ENCODE measurements around the gene ABCC1. TPM values are rescaled to one million over a fixed set of nuclear protein-coding genes. Genes with fewer than 3 reads are reported as not detected.
A peak's percentile ranks its signal among the peaks of the same experiment; 100 is the strongest.

The ABCC1 gene
- polyA plus RNA-seq, 3 donors, result 1.4 to 23.6 (median 3.0) TPM

GRCh38 chr16:16073891-16074881, 124.8 kb downstream of the ABCC1 start:
- Histone ChIP-seq H3K4me1 (ENCODE audit: control insufficient read depth in 1 of 2, insufficient read depth in 2 of 2, low read length in 2 of 2) (peaks cover 39 to 42% of the 10 kb centered on the region in 2 donors), H3K36me3 (replicated peaks in 1 of 2; ENCODE audit: control insufficient read depth in 1 of 2, insufficient read depth in 2 of 2, low read length in 2 of 2) (peaks cover 22 to 57% of the 10 kb centered on the region in 2 donors), H3K9me3 (replicated peaks in 1 of 2; ENCODE audit: control insufficient read depth in 1 of 2, insufficient read depth in 1 of 2, low read length in 2 of 2) (no peaks in the 10 kb centered on the region), H3K4me2 (replicated peaks; ENCODE audit: extremely low read depth, low read length, poor library complexity, severe bottlenecking) (peak overlapping the region; percentile 66), H3K27me3 (ENCODE audit: control insufficient read depth in 2 of 2, insufficient read depth in 2 of 2, low read length in 2 of 2) (no peaks in the 10 kb centered on the region), H4K20me1 (ENCODE audit: insufficient read depth, low read length) (no peaks in the 10 kb centered on the region), H3K4me3 (replicated peaks in 1 of 3; ENCODE audit: low read depth in 2 of 3, low read length in 3 of 3) (no peak overlapping the region), H2AFZ (ENCODE audit: insufficient read depth, low read depth, low read length, poor library complexity, severe bottlenecking) (no peak overlapping the region), H3K9ac (ENCODE audit: insufficient read depth, low read length, poor library complexity, severe bottlenecking) (no peak overlapping the region), H3K27ac (ENCODE audit: low read depth in 1 of 2, low read length in 2 of 2) (peak overlapping the region; percentile 90 to 91), H3K79me2 (ENCODE audit: insufficient read depth, low read length) (no peaks in the 10 kb centered on the region)
- 46% methylated on average over 12 of the region's 19 CpGs for WGBS (ENCODE audit: insufficient coverage)
- Mint-ChIP-seq H3K4me1 (peaks cover 47% of the 10 kb centered on the region), H3K9me3 (peaks cover 0 to 1% (median 0%) of the 10 kb centered on the region in 7 donors), H3K27ac (peak overlapping the region in 6 of 7 donors; percentile 63 to 98 (median 94)), H3K36me3 (peaks cover 56 to 59% of the 10 kb centered on the region in 2 donors), H3K4me3 (peak overlapping the region in 1 of 2 donors; percentile 54), H3K27me3 (ENCODE audit: low read depth in 3 of 3) (no peaks in the 10 kb centered on the region)
- intact Hi-C loops (cut with micrococcal nuclease), result no loop called here
- peak in 2 of 3 donors; percentile 21 to 29 for DNase-seq
- TF ChIP-seq CTCF (IDR thresholded peaks at IDR 0.05), result no peak

GRCh38 chr16:16075488-16076422, 126.3 kb downstream of the ABCC1 start:
- Histone ChIP-seq H3K4me2 (replicated peaks; ENCODE audit: extremely low read depth, low read length, poor library complexity, severe bottlenecking) (peak overlapping the region; percentile 66), H3K27ac (ENCODE audit: low read depth in 1 of 2, low read length in 2 of 2) (peak overlapping the region; percentile 90 to 91), H4K20me1 (ENCODE audit: insufficient read depth, low read length) (no peaks in the 10 kb centered on the region), H3K79me2 (ENCODE audit: insufficient read depth, low read length) (no peaks in the 10 kb centered on the region), H3K9me3 (replicated peaks in 1 of 2; ENCODE audit: control insufficient read depth in 1 of 2, insufficient read depth in 1 of 2, low read length in 2 of 2) (no peaks in the 10 kb centered on the region), H3K4me1 (ENCODE audit: control insufficient read depth in 1 of 2, insufficient read depth in 2 of 2, low read length in 2 of 2) (peaks cover 39% of the 10 kb centered on the region in 2 donors), H3K4me3 (replicated peaks in 1 of 3; ENCODE audit: low read depth in 2 of 3, low read length in 3 of 3) (peak overlapping the region in 1 of 3 experiments; percentile 54), H3K27me3 (ENCODE audit: control insufficient read depth in 2 of 2, insufficient read depth in 2 of 2, low read length in 2 of 2) (no peaks in the 10 kb centered on the region), H3K9ac (ENCODE audit: insufficient read depth, low read length, poor library complexity, severe bottlenecking) (peak overlapping the region; percentile 47), H3K36me3 (replicated peaks in 1 of 2; ENCODE audit: control insufficient read depth in 1 of 2, insufficient read depth in 2 of 2, low read length in 2 of 2) (peaks cover 36 to 64% of the 10 kb centered on the region in 2 donors), H2AFZ (ENCODE audit: insufficient read depth, low read depth, low read length, poor library complexity, severe bottlenecking) (peak overlapping the region; percentile 63)
- TF ChIP-seq CTCF (IDR thresholded peaks at IDR 0.05), result no peak
- Mint-ChIP-seq H3K9me3 (no peaks in the 10 kb centered on the region), H3K4me1 (peaks cover 39% of the 10 kb centered on the region), H3K27me3 (ENCODE audit: low read depth in 3 of 3) (no peaks in the 10 kb centered on the region), H3K4me3 (peak overlapping the region; percentile 63 to 68), H3K27ac (peak overlapping the region; percentile 93 to 99 (median 95)), H3K36me3 (peaks cover 57 to 59% of the 10 kb centered on the region in 2 donors)
- intact Hi-C loops (cut with micrococcal nuclease), result no loop called here
- 12% methylated on average over 19 of the region's 31 CpGs for WGBS (ENCODE audit: insufficient coverage)
- peak; percentile 86 to 98 (median 91) for DNase-seq
